ENCODE data around the gene NAA10.

DNA sequence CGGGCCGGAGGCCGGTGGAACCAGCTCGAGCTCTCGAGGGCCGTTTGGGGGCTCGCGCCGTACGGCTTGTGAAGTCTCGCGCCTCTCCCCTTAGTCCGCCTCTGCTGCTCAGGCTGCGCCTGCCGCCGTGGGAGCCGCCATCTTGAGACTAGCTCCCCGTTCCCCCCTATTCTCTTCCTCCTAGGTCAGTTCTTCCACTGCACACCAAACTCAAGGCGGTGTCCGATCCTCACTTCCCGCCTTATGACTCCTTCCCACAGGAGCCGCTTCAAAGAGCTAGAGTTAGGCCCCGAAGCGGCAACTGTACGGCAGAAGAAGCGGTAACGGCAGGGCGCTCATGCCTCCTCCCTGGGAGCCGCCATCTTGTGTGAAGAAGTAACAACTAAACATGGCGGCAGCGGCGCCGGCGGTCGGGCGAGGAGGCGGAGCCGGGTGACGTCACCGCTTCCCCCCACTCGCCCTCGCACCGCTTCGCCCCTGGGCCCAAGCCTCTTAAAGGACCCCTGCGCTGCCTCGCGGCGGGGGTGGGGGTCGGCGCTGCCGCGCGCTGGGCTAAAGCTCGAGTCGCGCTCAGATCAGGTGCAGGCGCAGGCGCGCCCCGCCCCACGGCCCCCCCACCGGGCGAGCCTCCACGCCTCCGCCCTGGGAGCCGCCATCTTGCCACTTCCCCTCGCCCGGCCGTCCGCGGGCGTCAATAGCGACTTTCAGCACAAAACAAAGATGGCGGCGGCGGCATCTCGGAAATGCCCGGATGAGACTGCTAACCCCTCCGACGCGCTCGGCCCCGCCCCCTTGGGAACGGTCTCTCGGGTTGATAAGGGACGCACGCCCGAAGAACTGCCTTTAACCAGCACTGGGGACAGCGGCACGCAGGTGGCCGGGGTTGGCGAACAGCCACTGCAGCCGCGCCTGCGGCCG, 36.9 kb upstream of the NAA10 start, which contains the start of gene HCFC1:
- peak in 3 of 4 donors; percentile 11 to 51 (median 18) for TF ChIP-seq POLR2A (IDR thresholded peaks at IDR 0.05)
- no peak for TF ChIP-seq EP300 (IDR thresholded peaks at IDR 0.05)
